Loucy (cell line): ENCODE measurements around the gene PTGDS.

Experiments used
- CTCF ChIP-seq: fragments of 200-600 bp; sonication (generic); conservative IDR thresholded peaks from 2 replicates; pipeline ENCODE4 v1.5.1; 2014; ENCODE audit warnings: mild to moderate bottlenecking, antibody characterized with exemption, low read length
- EZH2phosphoT487 ChIP-seq: fragments of 200-600 bp; IDR thresholded peaks from 2 replicates; pipeline ENCODE4 v1.6.1; 2018; ENCODE audit warnings: antibody characterized with exemption, mild to moderate bottlenecking, moderate library complexity, borderline replicate concordance

- TF ChIP-seq CTCF: no peak
- TF ChIP-seq EZH2phosphoT487: no peak
These were observed 7.8 kb downstream of the PTGDS start for GRCh38 chr9:136985027-136985602.
